ES-I3 (cell line): ENCODE results near the gene SMC1B.

Experiments
- H3K36me3 ChIP-seq: 2 replicates; pipeline ENCODE4 v1.6.1; 2013; ENCODE audit warnings: mild to moderate bottlenecking, low read length, control low read depth, moderate library complexity; ENCODE audit not compliant: insufficient read depth
- H3K4me1 ChIP-seq: 2 replicates; pipeline ENCODE4 v1.6.1; 2013; ENCODE audit warnings: mild to moderate bottlenecking, control low read depth, low read length; ENCODE audit not compliant: insufficient read depth
- H3K9ac ChIP-seq: 2 replicates; pipeline ENCODE4 v1.6.1; 2013; ENCODE audit warnings: low read depth, mild to moderate bottlenecking, low read length, moderate library complexity
- H3K9me3 ChIP-seq: 2 replicates; pipeline ENCODE4 v1.6.1; 2013; ENCODE audit warnings: mild to moderate bottlenecking, low read length, moderate library complexity; ENCODE audit not compliant: control insufficient read depth, insufficient read depth

The SMC1B gene

GRCh38 chr22:45319324-45319685 lies 94.1 kb downstream of the SMC1B start:
- no peaks in the 10 kb centered on the region for H3K9me3 ChIP-seq
- H3K9ac ChIP-seq = no peak overlapping the region
- H3K36me3 ChIP-seq = no peaks in the 10 kb centered on the region
- peaks cover 13% of the 10 kb centered on the region; the same call in 1 of the 2 replicates for H3K4me1 ChIP-seq

- Histone ChIP-seq H3K9ac (no peak overlapping the region), H3K4me1 (peaks cover 13% of the 10 kb centered on the region; the same call in 1 of the 2 replicates), H3K36me3 (no peaks in the 10 kb centered on the region), H3K9me3 (no peaks in the 10 kb centered on the region)
Measured at GRCh38 chr22:45318558-45319323, 94.7 kb downstream of the SMC1B start.

GRCh38 chr22:45318168-45318557 lies 95.2 kb downstream of the SMC1B start:
- Histone ChIP-seq H3K9ac (no peak overlapping the region), H3K9me3 (no peaks in the 10 kb centered on the region), H3K36me3 (no peaks in the 10 kb centered on the region), H3K4me1 (peaks cover 13% of the 10 kb centered on the region; the same call in 1 of the 2 replicates)

GRCh38 chr22:45317551-45318167 lies 95.7 kb downstream of the SMC1B start:
- Histone ChIP-seq H3K9ac (no peak overlapping the region), H3K36me3 (no peaks in the 10 kb centered on the region), H3K9me3 (no peaks in the 10 kb centered on the region), H3K4me1 (peaks cover 13% of the 10 kb centered on the region; the same call in 1 of the 2 replicates)

GRCh38 chr22:45316796-45317526 lies 96.4 kb downstream of the SMC1B start:
- Histone ChIP-seq H3K36me3 (no peaks in the 10 kb centered on the region), H3K9ac (no peak overlapping the region), H3K4me1 (peaks cover 13% of the 10 kb centered on the region; the same call in 1 of the 2 replicates), H3K9me3 (no peaks in the 10 kb centered on the region)

- Histone ChIP-seq H3K9ac (no peak overlapping the region), H3K36me3 (no peaks in the 10 kb centered on the region), H3K4me1 (peaks cover 13% of the 10 kb centered on the region; the same call in 1 of the 2 replicates), H3K9me3 (no peaks in the 10 kb centered on the region)
Measured at GRCh38 chr22:45314786-45315185, 98.6 kb downstream of the SMC1B start.

GRCh38 chr22:45314054-45314721 lies 99.2 kb downstream of the SMC1B start:
- peaks cover 13% of the 10 kb centered on the region; the same call in 1 of the 2 replicates for H3K4me1 ChIP-seq
- no peaks in the 10 kb centered on the region for H3K9me3 ChIP-seq
- H3K36me3 ChIP-seq = no peaks in the 10 kb centered on the region
- H3K9ac ChIP-seq = no peak overlapping the region

- no peak overlapping the region for H3K9ac ChIP-seq
- peaks cover 2% of the 10 kb centered on the region; the same call in 1 of the 2 replicates for H3K4me1 ChIP-seq
- H3K9me3 ChIP-seq = no peaks in the 10 kb centered on the region
Measured at GRCh38 chr22:45312856-45313255, 100.5 kb downstream of the SMC1B start.

GRCh38 chr22:45312415-45312814 lies 101.0 kb downstream of the SMC1B start:
- Histone ChIP-seq H3K4me1 (no peaks in the 10 kb centered on the region; the same call in 1 of the 2 replicates), H3K9me3 (no peaks in the 10 kb centered on the region), H3K36me3 (no peaks in the 10 kb centered on the region), H3K9ac (no peak overlapping the region)

More at GRCh38 chr22:45312856-45313255, 100.5 kb downstream of the SMC1B start:
- no peaks in the 10 kb centered on the region for H3K36me3 ChIP-seq

- H3K9ac ChIP-seq = peak overlapping the region; percentile 69; the same call in 1 of the 2 replicates
- H3K4me1 ChIP-seq = no peaks in the 10 kb centered on the region; the same call in 1 of the 2 replicates
- H3K36me3 ChIP-seq = no peaks in the 10 kb centered on the region
- no peaks in the 10 kb centered on the region for H3K9me3 ChIP-seq
Measured at GRCh38 chr22:45310977-45311531, 102.3 kb downstream of the SMC1B start.

- no peaks in the 10 kb centered on the region; the same call in 1 of the 2 replicates for H3K4me1 ChIP-seq
- peak overlapping the region; percentile 69 for H3K9ac ChIP-seq
- H3K9me3 ChIP-seq = no peaks in the 10 kb centered on the region
- H3K36me3 ChIP-seq = no peaks in the 10 kb centered on the region
Measured at GRCh38 chr22:45310331-45310976, 102.9 kb downstream of the SMC1B start.

GRCh38 chr22:45309422-45310227 lies 103.8 kb downstream of the SMC1B start, which contains the start of gene FAM118A:
Gene FAM118A, plus strand, starts transcription at chr22:45309934. Its CDS starts 12,446 bp downstream, at chr22:45322380.
- H3K9ac ChIP-seq = peak within 1 kb of the TSS; percentile 79
- H3K4me1 ChIP-seq = no peaks in the 10 kb centered on the region; the same call in 1 of the 2 replicates
- H3K36me3 ChIP-seq = no peaks in the 10 kb centered on the region
- H3K9me3 ChIP-seq = no peaks in the 10 kb centered on the region
